NCI-H82 treated with DMSO at 0.1 percent for 48 hours (cell line): ENCODE measurements around the gene ADAMTS6.

Experiments used
- DNase-seq: peaks from one replicate; lab custom pipeline; 2025; ENCODE audit not compliant: unreplicated experiment; lab: John Stamatoyannopoulos, UW

ADAMTS6 gene

DNA sequence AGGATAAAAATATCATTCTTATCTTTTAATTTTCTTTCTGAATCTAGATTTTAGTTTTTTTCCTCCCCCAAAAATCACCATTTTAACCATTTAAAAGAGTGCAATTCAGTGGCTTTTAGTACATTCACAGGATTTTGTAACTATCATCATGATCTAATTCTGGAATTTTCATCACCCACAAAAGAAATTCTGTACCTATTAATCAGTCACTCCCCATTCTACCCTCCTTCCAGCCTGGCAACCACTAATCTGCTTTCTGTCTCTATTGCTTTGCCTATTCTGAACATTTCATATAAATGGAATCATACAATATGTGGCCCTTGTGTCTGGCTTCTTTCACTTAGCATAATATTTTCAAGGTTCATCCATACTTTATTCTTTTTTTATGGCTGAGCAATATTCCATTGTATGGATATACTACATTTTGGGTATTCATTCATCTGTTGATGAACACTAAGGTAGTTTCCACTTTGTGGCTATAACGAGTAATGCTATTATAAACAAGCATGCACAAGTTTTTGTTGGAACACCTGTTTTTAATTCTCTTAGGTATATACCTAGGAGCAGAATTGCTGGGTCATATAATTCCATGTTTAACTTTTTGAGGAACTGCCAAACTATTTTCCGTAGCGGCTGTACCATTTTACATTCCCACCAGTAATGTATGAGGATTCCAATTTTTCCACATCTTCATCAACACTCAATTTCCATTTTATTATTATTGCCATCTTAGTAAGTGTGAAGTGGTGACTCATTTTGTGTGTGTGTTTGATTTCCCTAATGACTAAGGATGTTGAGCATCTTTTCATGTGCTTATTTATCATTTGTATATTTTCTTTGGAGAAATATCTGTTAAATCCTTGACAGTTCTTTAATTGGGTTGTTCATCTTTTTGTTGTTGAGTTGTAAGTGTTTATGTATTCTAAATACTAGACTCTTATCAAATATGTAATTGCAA, 372.7 kb downstream of the ADAMTS6 start:
- no peak for DNase-seq

DNA sequence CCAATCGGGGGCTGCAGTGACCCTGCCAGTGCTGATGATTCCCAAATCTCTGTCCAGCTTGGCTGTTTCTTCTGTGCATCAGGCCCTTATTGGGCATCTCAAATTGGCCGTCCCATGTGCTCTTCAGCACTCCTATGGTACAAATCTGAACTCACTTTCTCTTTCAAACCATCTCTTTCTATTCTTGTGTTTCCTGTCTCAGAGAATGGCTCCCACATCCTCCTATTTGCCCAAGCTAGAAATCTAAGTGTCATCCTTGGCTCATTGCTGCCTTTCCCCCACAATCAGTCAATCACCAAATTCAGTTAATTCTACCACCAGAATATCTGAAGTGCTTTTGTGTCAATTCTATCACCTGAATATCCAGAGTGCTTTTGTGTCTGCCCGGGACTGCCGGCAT, 376.4 kb downstream of the ADAMTS6 start:
- DNase-seq: no peak

DNA sequence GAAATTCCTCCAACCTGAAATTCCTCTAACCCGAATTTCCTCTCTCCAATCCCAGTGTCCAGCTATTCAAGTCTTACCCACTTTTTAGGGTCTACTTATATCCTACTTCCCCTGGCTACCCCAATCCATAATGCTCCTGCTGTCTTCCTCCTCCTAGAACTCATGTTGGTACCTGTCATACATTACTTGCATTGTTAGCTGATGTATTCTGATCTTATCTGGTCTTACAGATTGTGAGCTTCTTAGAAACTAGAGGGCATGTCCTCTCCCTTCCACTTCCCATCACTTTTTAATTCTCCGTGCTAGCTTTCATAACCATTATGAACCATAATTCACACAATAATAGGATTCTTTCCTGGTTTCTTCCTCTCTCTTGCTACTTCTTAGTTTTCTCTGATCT, 376.9 kb downstream of the ADAMTS6 start:
- DNase-seq: no peak

DNA sequence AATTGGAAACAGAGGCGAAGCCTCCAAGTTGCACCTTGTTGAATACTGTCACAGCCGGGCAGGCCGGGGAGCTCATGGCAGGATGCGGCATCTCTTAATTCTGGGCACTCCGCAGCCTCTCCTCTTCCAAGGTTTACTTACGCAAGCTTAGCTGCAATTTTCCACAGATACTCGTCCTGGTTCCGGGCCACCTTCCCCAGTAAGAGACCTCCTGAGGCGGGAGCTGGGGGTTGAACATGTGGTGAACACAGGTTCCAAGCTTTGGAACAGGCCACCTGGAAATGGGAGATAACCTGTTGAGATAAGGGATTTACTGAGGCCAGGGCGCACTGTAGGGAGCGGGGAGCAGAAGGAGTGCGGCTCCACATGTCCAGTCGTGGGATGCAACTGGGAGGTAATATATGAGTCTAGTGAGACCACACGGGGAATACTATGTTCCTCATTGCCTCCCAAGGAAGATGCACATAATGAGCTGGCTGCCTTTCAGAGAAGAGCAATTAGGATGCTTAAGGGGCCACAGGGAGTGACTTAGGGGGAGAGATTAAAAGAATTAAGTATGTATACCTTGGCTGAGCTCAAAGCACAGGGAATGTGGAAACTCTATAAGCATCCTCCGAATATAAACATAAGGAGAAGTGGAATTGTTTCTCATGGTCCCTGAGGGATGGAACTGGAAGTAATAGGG, 377.8 kb downstream of the ADAMTS6 start:
- no peak for DNase-seq

DNA sequence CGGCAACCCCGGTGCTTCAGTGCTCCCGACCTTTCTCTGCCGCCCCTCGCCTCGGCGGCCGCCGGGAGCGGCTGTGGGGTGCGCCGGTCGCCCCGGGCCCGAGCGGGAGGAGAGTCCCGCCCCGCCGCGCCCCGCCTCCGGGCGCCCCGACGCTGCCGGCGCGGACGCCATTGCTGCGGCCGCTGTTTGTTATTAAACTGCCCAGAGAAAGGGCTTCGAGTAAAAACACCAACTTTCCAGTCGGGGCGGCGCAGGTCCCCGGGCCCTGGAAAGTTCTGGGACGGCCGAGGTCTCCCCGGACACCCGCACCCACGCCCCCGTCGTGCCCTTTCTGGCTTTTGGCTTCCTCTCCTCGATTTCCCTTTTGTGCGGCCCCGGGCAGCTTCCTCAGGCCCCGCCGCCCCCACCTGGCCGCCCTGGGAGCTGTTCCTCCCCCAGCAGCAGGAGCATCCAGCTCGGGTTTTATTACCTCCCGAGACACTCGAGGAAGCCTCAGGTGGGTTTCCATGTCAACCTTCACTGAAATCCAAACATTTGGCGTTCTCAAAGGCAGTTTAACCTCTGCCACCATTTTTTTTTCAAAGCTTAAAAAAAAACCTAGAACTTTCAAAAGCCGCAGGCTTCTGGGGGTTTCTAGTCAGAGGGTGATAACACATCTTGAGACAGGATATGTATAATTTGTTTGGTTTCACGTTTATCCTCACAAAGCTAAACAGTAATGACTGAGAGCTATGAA, 378.6 kb downstream of the ADAMTS6 start:
- no peak for DNase-seq

DNA sequence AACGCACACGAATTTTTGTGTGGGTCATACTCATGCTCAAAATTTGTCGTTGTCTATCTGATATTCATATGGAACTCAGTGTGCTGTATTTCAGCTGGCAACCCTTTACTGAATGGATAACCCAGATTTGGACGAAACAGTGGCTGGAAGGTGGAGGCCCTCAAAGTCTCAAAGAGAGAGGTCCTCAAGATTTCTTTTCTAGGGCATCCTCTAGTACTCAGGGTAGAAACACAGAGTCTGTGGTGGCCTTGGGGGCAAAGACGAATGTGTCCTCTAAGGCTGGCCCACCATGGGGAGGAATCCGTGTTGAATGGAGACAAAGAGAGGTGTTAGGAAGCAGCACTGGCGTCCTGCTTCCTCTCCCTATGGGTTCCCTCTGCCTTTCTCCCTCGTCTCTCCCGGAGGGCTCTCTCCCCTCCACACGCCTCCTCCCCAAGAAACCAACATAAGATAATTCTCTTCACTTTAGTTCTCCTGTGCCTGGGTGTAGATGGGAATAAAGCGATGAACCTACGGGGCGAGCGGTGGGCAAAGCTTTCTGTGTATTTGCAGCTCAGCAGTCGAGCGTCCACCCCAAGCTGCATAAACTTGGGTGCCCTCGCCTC, 379.2 kb downstream of the ADAMTS6 start:
- DNase-seq: no peak

DNA sequence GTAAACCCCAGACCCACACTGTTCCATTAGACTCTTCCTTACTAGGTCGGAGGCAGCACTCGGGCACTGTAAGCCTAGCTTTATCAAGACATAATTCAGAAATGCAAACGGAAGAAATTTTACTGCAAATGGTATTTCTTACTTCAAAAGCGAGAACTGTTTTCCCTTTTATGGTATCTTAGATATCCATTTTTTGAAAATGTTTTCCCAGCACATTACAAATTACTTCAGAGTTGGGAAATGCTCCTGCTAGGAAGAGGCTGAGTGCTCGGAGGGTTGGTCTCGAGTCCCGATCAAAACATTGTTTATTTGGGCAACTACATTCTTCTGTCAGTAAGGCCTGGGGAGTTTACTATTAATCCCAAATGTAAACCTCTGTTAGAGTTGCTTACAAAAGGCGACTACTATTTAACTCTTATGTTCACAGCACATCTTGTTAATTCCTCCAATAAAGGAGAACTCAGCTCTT, 380.1 kb downstream of the ADAMTS6 start:
- DNase-seq: no peak

DNA sequence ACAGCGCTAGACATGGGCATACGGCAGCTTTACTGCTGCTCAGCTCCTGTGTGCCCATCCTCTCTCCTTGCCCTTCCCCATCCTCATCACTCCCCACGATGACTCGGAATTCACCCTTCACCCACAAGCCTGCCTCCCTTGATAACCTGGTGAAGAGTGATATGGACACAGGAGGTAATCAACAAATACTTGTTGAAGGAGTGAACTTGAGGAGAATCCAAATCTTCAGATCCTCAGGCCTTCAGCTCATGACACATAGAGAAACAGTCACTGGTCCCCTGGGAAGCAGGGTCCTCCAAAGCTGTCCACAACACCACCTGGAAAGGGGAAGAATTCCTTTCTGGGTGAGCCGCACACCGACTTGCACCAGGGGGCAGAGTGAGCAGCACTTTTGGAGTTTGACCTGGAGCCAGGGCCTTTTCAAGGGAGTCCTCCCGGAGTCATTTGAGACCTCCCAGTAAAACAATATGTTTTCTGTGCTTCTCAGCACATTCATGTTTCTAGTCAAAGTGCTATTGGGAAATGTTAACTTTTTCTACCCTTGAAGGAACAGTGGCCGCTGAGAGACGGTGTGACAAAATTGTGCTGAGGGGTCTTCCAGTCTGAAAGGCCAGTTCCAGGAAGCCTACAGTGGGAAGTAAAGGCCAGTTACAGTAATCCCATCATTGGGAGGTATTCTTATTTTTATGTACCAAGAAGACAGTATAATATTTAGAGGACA, 380.6 kb downstream of the ADAMTS6 start:
- no peak for DNase-seq
